Activated naive CD8-positive, alpha-beta T cell treated with anti-CD3 and anti-CD28 coated beads for 36 hours (primary cell): ENCODE data around the gene PSMD6. TPM values are rescaled to one million over a fixed set of nuclear protein-coding genes. Genes with fewer than 3 reads are reported as not detected.

ENCODE experiments used
- DNase-seq: peaks from one replicate; pipeline ENCODE4 v3.0.0; 2021
- H3K27ac Mint-ChIP-seq: one replicate; pipeline ENCODE4 v1.8.0; 2022; ENCODE audit warnings: mild to moderate bottlenecking, moderate library complexity, mixed read lengths
- H3K27me3 Mint-ChIP-seq: one replicate; pipeline ENCODE4 v1.8.0; 2022; ENCODE audit warnings: mild to moderate bottlenecking, mixed read lengths
- H3K36me3 Mint-ChIP-seq: one replicate; pipeline ENCODE4 v1.8.0; 2021; ENCODE audit warnings: mild to moderate bottlenecking, mixed read lengths
- H3K4me1 Mint-ChIP-seq: one replicate; pipeline ENCODE4 v1.8.0; 2021; ENCODE audit warnings: mixed read lengths
- H3K4me3 Mint-ChIP-seq: one replicate; pipeline ENCODE4 v1.8.0; 2022; ENCODE audit warnings: mild to moderate bottlenecking, moderate library complexity, mixed read lengths
- H3K9me3 Mint-ChIP-seq: one replicate; pipeline ENCODE4 v1.8.0; 2022; ENCODE audit warnings: mixed read lengths
- total RNA-seq, 2 experiments: library from RNA; stranded (reverse); gene quantifications; one replicate each; pipeline ENCODE4 v1.2.3, GENCODE V29; 2021

The PSMD6 gene
- total RNA-seq, 2 experiments from 2014 or later: 130 to 132 TPM

GRCh38 chr3:63968612-63969350 lies 54.5 kb downstream of the PSMD6 start:
- peaks cover 19% of the 10 kb centered on the region for H3K36me3 Mint-ChIP-seq
- peak overlapping the region; percentile 83 for H3K4me3 Mint-ChIP-seq
- H3K4me1 Mint-ChIP-seq: peaks cover 77% of the 10 kb centered on the region
- peaks cover 4% of the 10 kb centered on the region for H3K9me3 Mint-ChIP-seq
- no peaks in the 10 kb centered on the region for H3K27me3 Mint-ChIP-seq
- peak overlapping the region; percentile 94 for H3K27ac Mint-ChIP-seq
- DNase-seq: no peak

- Mint-ChIP-seq H3K36me3 (peaks cover 12% of the 10 kb centered on the region), H3K4me3 (peak overlapping the region; percentile 83), H3K9me3 (no peaks in the 10 kb centered on the region)
These were observed 55.4 kb downstream of the PSMD6 start for GRCh38 chr3:63967675-63968611.

DNA sequence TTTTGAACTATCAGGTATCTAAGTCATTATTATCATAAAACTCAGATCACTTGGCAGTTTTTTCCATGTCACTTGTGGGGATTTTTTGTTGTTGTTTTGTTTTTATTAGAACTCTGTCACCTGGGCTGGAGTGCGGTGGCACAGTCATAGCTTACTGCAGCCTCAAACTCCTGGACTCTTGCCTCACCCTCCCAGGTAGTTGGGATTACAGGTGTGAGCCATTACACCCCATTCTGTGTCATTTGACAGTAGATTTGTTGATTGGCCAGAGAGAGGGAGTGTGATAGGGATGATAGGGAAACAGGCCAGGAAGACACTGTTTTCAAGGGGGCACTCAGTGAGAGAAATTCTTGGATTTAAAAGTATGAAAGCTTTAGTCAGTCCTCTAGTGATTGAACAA lies 56.4 kb downstream of the PSMD6 start:
- H3K4me1 Mint-ChIP-seq: peaks cover 61% of the 10 kb centered on the region
- peak overlapping the region; percentile 86 for H3K27ac Mint-ChIP-seq
- H3K27me3 Mint-ChIP-seq: no peaks in the 10 kb centered on the region
- H3K4me3 Mint-ChIP-seq: peak overlapping the region; percentile 56
- peaks cover 6% of the 10 kb centered on the region for H3K36me3 Mint-ChIP-seq
- no peaks in the 10 kb centered on the region for H3K9me3 Mint-ChIP-seq
- no peak for DNase-seq

More at GRCh38 chr3:63967675-63968611, 55.4 kb downstream of the PSMD6 start:
- Mint-ChIP-seq H3K4me1 (peaks cover 69% of the 10 kb centered on the region), H3K27me3 (no peaks in the 10 kb centered on the region), H3K27ac (peak overlapping the region; percentile 94)
- DNase-seq: no peak

- Mint-ChIP-seq H3K4me3 (no peak overlapping the region), H3K27ac (peak overlapping the region; percentile 51), H3K4me1 (peaks cover 55% of the 10 kb centered on the region), H3K36me3 (peaks cover 4% of the 10 kb centered on the region), H3K27me3 (no peaks in the 10 kb centered on the region), H3K9me3 (no peaks in the 10 kb centered on the region)
- no peak for DNase-seq
These were observed 57.3 kb downstream of the PSMD6 start for GRCh38 chr3:63966007-63966406.

- Mint-ChIP-seq H3K9me3 (no peaks in the 10 kb centered on the region), H3K4me1 (peaks cover 51% of the 10 kb centered on the region), H3K4me3 (no peak overlapping the region), H3K27me3 (no peaks in the 10 kb centered on the region), H3K27ac (peak overlapping the region; percentile 65), H3K36me3 (peaks cover 9% of the 10 kb centered on the region)
- no peak for DNase-seq
These were observed 58.4 kb downstream of the PSMD6 start for GRCh38 chr3:63964681-63965485.

DNA sequence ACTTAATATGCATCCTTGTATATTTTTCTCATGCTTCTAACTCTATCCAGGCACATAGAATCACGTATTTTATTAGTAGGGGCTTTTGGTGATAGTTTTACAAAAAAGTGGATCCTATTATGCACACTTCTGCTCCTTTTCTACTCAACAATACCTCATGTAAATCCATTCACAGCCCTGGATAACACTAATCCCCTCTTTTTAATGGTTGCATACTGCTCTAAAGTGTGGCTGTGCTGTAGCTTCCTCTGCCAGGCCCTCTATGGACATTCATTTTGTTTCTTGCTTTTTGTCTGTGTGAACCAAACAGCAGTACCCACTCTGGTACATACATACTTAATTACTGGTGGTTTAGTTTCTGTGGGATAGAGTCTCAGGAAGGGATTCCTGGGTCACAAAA lies 59.8 kb downstream of the PSMD6 start:
- Mint-ChIP-seq H3K36me3 (peaks cover 6% of the 10 kb centered on the region), H3K27ac (no peak overlapping the region), H3K27me3 (no peaks in the 10 kb centered on the region), H3K9me3 (no peaks in the 10 kb centered on the region), H3K4me3 (no peak overlapping the region), H3K4me1 (peaks cover 46% of the 10 kb centered on the region)
- no peak for DNase-seq

GRCh38 chr3:63961891-63962290 lies 61.4 kb downstream of the PSMD6 start:
- Mint-ChIP-seq H3K4me3 (no peak overlapping the region), H3K36me3 (peaks cover 5% of the 10 kb centered on the region), H3K27ac (no peak overlapping the region), H3K4me1 (peaks cover 33% of the 10 kb centered on the region), H3K9me3 (no peaks in the 10 kb centered on the region), H3K27me3 (no peaks in the 10 kb centered on the region)
- DNase-seq: no peak

Other genes starting within 250 kb of the PSMD6 start
- gene C3orf49, start 204.2 kb downstream of the PSMD6 start, total RNA-seq: not detected
- 10 to 100 TPM; 85.4 to 92.7 TPM for gene THOC7, start 159.7 kb downstream of the PSMD6 start, total RNA-seq
- gene ATXN7, start 159.6 kb downstream of the PSMD6 start, total RNA-seq: 10 to 100 TPM; 26.5 to 28.6 TPM
- gene SCAANT1, start 111.1 kb downstream of the PSMD6 start, total RNA-seq: not detected
- not detected for gene PRICKLE2, start 202.0 kb upstream of the PSMD6 start, total RNA-seq